HG03139 (cell line): Measurements from ENCODE around the gene PNKD.
"Not testable (repeated sequence)": the region's sequence is repeated elsewhere in the genome, so short reads cannot be mapped to it uniquely, and the experiment has no call there.

Experiments used
- ATAC-seq: cut with Tn5 transposase; IDR thresholded peaks from one replicate; pipeline ENCODE4 v1.9.1; 2021; ENCODE audit not compliant: unreplicated experiment

Gene PNKD

GRCh38 chr2:218272531-218273212 is 2.4 kb downstream of the PNKD start:
- ATAC-seq, result no peak

- not testable (repeated sequence) for ATAC-seq
Observed at GRCh38 chr2:218273214-218273907, 3.0 kb downstream of the PNKD start.

DNA sequence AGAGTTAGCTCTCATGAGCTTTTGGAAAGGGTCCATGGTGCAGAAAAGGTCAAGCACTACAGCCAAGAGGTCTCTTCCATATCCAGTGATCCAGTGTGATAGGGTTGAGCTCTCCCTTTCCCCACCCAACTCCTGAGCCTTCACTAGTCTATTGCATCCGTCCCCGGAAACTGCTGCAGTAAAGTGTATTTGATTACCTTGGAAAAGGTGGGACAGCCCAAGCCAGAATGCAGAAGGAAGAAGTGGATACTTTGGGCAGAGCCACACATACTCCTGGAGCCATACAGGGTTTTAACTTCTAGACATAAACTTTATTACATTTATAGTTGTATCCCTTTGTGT is 3.6 kb downstream of the PNKD start:
- ATAC-seq, result no peak

- no peak for ATAC-seq
Observed at GRCh38 chr2:218274586-218274985, 4.3 kb downstream of the PNKD start.

GRCh38 chr2:218275371-218276072 is 5.2 kb downstream of the PNKD start:
- no peak for ATAC-seq

DNA sequence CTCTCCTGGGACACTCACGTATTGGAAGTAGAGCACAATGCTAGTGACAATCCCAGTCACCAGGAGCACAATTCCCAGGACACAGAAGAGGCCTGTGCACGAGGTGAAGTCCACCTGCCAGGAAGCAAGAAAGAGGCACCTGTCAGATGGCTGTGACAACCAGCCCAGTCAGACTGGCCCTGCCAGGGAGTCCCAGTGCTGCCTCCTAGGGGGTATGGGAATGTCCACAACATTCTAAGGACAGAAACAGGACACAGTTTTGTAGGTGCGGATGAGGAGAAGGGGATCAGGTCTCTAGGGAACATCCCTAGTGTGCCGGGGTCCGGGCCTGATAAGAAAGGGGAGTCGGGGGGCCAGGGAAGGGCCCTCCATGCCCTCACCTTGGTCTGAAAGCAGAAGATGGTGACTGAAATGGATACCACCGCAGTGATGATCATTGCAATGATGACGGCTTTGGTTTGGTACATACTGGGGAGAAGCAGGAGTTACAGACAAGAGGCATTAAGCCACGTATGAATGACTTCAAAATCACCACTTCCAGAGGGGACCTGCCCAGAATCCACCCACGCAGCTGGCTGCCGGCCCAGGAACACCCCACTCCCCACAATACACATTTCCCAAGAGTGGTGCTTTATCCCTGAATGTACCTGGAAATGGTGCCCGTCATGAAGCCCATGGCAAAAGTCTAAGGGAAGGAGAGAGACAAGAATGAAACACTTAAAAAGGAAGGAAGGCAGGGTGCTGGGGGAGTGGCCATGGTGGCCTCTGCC is 6.9 kb downstream of the PNKD start:
- no peak for ATAC-seq

GRCh38 chr2:218277921-218278320 is 7.6 kb downstream of the PNKD start:
- ATAC-seq, result no peak

- no peak for ATAC-seq
Observed at GRCh38 chr2:218278531-218279360, 8.4 kb downstream of the PNKD start.

GRCh38 chr2:218280260-218280870 is 10.0 kb downstream of the PNKD start:
- no peak for ATAC-seq

DNA sequence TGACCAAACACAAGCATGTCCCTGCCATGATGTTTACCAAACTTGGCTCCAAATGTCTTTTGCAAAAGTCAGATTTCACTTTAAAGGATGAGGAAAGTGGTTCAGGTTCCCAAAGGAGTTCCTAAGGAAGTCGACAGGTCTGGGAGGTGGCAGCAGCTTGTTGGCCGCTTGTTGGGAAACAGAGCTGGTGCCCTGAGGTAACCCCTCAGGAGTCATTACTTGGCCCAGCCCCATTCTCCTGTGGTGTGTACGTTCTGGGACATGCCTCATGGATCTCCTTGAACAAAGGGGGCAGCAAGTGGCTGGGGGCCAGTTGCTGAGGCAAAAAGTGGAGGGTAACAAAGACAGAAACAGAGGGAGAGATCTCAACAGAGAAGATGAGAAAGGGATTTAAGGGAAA is 11.1 kb downstream of the PNKD start:
- no peak for ATAC-seq

GRCh38 chr2:218282173-218282991 is 12.1 kb downstream of the PNKD start:
- ATAC-seq, result no peak

DNA sequence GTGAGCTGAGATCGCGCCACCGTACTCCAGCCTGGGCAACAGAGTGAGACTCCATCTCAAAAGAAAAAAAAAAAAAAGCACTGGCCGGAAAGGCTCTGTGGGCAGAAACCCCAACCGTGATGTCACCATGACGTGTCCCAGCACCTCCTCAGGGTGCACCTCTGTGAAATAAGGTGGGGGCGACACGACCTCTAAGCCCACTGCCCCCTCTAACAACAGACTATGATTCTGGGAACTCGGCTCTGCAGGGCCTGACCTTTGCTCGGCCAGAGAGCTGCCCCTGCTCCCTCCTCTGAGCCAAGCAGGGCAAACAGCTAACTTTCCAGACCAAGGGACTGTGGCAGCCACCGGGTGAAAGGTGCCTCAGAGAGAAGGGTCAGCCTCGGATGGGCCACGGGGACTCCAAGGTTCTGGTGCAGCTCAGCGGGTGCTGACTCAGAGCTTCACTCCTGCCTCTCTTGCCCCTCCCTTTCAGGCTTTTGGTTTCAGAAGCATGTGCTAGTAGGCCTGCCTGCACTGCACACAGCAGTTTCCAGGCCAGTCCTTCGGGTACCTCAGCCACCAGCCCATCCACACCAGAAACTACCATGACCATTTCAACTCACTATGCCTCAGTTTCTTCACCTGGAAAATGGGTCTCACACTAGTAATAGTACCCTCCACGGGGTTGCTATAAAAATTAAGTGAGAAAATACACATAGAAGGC is 13.9 kb downstream of the PNKD start:
- ATAC-seq, result no peak

- ATAC-seq, result no peak
Observed at GRCh38 chr2:218285604-218286003, 15.3 kb downstream of the PNKD start.

DNA sequence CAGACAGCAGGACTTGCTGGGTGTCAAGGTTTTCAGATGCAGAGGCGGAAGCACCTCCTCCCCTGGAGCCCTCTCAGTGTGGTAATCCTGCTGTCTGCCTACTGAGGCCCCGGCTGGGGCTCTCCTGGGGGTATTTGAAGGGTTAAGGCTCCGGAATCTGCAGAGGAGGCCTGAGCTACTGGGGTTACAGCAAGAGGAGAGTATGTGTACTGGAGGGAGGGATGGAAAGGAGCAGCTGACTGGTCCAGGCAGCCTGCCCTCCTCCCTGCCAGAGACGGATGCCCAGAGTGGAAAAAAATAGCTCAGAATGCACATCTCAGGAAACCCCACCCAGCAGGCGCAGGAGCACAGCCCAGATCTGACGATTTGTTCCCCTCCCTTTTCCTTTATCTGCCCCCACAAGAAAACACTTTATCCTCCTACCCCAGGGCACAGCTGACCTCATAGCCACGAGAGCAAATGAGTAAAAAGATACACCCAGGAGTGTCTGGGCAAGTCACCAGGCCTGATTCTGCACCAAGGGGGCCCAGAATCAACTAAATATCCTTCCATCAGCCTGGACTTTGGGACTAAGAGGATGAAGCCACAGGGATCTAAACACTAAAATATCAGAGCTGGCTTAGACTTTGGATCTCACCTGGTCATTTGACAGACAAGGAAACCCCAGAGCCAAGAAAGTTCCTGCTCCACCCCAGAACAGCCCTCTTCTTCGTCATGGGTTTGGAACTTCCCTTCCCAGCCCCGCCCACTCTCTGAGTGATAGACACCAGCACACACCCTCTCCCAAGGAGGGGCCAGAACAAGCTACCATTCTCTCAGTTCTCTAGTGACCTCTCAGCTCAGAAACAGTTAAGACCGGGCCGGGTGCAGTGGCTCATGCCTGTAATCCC is 16.5 kb downstream of the PNKD start:
- peak; percentile 45 for ATAC-seq

- ATAC-seq, result no peak
Observed at GRCh38 chr2:218289639-218290315, 19.5 kb downstream of the PNKD start.

- peak; percentile 57 for ATAC-seq
Observed at GRCh38 chr2:218290316-218291261, 20.3 kb downstream of the PNKD start.
